Measurements from ENCODE around the gene SIGLEC1. TPM values are rescaled to one million over a fixed set of nuclear protein-coding genes. Genes with fewer than 3 reads are reported as not detected.

The SIGLEC1 gene
- total and polyA plus RNA-seq, 10 of the 15 experiments (the other 5 are each of a cell fraction or from before 2014, with no cell fraction given): 0.05 TPM; not detected in 9

DNA sequence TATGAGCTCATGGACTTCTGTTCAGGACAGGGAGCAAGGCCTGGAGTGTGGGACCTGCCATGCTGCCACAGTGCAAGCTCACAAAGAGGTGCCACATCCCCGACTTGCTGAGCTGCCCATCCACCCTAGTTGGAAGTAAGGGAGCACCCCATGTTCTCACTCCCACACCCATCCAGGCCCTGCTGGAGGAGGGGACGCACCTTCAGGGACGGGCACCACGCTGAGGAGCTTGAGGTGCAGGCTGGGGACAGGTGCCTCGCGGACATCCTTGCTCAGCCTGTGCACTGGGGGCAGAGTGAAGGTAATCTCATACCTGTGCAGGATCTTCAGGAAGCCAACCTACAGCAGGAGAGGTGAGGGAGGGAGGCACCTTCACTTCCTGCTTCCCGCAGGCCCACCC is 42.9 kb upstream of the SIGLEC1 start:
- ChIA-PET CTCF (interaction anchor here (0.8 to 4.1 kb wide), 2 partner anchors 10 to 12 kb away, joined by 3 to 52 read pairs; partner anchors contain the start of gene ADISSP), RAD21 (ENCODE audit: unreplicated experiment) (no interaction called here), POLR2A (no interaction called here), SMC1A (ENCODE audit: uncharacterized antibody, unreplicated experiment) (no interaction called here)
- H3K27ac ChIP-seq (ENCODE audit: control insufficient read depth, insufficient read depth): no peak overlapping the region
- intact Hi-C loops (cut with micrococcal nuclease; ENCODE audit: unreplicated experiment): no loop called here
- DNase-seq (ENCODE audit: low read depth, low spot score) (no peak), FAIRE-seq (no peak), ATAC-seq (no peak)
- no peaks in the 10 kb centered on the region for H3K79me2 ChIP-seq (ENCODE audit: control insufficient read depth, insufficient read depth, low read length)
- no peak overlapping the region for H3K9ac ChIP-seq (ENCODE audit: control insufficient read depth, insufficient read depth, low read length)
- no peaks in the 10 kb centered on the region for H3K27me3 ChIP-seq (replicated peaks in 1 of 2; ENCODE audit: control insufficient read depth in 2 of 2, insufficient read depth in 2 of 2, low read length in 1 of 2)
- 78% methylated on average over 7 of the region's 7 CpGs for WGBS (ENCODE audit: insufficient coverage, insufficient replicate concordance, low lambda C conversion rate, missing lambda C conversion rate)
- H3K4me3 ChIP-seq: no peak overlapping the region
- H3K36me3 ChIP-seq (ENCODE audit: control insufficient read depth in 2 of 2, insufficient read depth in 2 of 2, low read length in 1 of 2): peaks cover 0 to 2% of the 10 kb centered on the region in 2 experiments; a peak in 1 of 4 replicates
- H4K20me1 ChIP-seq (ENCODE audit: control insufficient read depth, insufficient read depth): no peaks in the 10 kb centered on the region
- H3K4me2 ChIP-seq (ENCODE audit: control insufficient read depth, insufficient read depth): no peak overlapping the region
- BruUV-seq (replicated peaks): no TSS peak
- H3K9me3 ChIP-seq (replicated peaks; ENCODE audit: control insufficient read depth, insufficient read depth, low read length): no peaks in the 10 kb centered on the region
- TF ChIP-seq HDAC2 (IDR thresholded peaks at IDR 0.05) (no peak), MEF2B (IDR thresholded peaks at IDR 0.05; ENCODE audit: partially characterized antibody, poor library complexity, severe bottlenecking) (no peak)
- TF ChIP-seq, protein P1, sequence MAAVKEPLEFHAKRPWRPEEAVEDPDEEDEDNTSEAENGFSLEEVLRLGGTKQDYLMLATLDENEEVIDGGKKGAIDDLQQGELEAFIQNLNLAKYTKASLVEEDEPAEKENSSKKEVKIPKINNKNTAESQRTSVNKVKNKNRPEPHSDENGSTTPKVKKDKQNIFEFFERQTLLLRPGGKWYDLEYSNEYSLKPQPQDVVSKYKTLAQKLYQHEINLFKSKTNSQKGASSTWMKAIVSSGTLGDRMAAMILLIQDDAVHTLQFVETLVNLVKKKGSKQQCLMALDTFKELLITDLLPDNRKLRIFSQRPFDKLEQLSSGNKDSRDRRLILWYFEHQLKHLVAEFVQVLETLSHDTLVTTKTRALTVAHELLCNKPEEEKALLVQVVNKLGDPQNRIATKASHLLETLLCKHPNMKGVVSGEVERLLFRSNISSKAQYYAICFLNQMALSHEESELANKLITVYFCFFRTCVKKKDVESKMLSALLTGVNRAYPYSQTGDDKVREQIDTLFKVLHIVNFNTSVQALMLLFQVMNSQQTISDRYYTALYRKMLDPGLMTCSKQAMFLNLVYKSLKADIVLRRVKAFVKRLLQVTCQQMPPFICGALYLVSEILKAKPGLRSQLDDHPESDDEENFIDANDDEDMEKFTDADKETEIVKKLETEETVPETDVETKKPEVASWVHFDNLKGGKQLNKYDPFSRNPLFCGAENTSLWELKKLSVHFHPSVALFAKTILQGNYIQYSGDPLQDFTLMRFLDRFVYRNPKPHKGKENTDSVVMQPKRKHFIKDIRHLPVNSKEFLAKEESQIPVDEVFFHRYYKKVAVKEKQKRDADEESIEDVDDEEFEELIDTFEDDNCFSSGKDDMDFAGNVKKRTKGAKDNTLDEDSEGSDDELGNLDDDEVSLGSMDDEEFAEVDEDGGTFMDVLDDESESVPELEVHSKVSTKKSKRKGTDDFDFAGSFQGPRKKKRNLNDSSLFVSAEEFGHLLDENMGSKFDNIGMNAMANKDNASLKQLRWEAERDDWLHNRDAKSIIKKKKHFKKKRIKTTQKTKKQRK (IDR thresholded peaks at IDR 0.05; ENCODE audit: low read depth, low read length): no peak
- TF ChIP-seq, protein P2, sequence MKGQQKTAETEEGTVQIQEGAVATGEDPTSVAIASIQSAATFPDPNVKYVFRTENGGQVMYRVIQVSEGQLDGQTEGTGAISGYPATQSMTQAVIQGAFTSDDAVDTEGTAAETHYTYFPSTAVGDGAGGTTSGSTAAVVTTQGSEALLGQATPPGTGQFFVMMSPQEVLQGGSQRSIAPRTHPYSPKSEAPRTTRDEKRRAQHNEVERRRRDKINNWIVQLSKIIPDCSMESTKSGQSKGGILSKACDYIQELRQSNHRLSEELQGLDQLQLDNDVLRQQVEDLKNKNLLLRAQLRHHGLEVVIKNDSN (IDR thresholded peaks at IDR 0.05; ENCODE audit: borderline replicate concordance, extremely low read length, insufficient read depth, low read depth, low read length): no peak
- H3K4me1 ChIP-seq (ENCODE audit: control insufficient read depth, insufficient read depth, low read length): no peaks in the 10 kb centered on the region
- H2AFZ ChIP-seq (ENCODE audit: control insufficient read depth, low read depth, low read length): no peak overlapping the region
- in situ Hi-C loops (cut with MboI): no loop called here
